SK-N-SH treated with all-trans-retinoic acid at 6 μM for 48 hours (cell line): ENCODE results near the gene CDC42BPG.

Source experiments
- ATAC-seq: fragments of 200-7000 bp; cut with Tn5 transposase; 3 replicates; pipeline ENCODE4 v1.9.1; 2020; ENCODE audit warnings: mild to moderate bottlenecking, moderate library complexity
- ARNTL ChIP-seq: fragments of 450-650 bp; formaldehyde crosslinking; IDR thresholded peaks from 2 replicates; pipeline ENCODE4 v1.5.0; 2020; ENCODE audit warnings: low read depth, mild to moderate bottlenecking, moderate library complexity, borderline replicate concordance
- BACH2 ChIP-seq: fragments of 250-450 bp; sonication (Bioruptor Pico); IDR thresholded peaks from 2 replicates; pipeline ENCODE4 v1.9.0; 2021; ENCODE audit warnings: mild to moderate bottlenecking, borderline replicate concordance
- CREB5 ChIP-seq: fragments of 250-450 bp; sonication (Bioruptor Pico); IDR thresholded peaks from 2 replicates; pipeline ENCODE4 v1.5.1; 2020; ENCODE audit warnings: low read depth, mild to moderate bottlenecking, moderate library complexity
- CSDC2 ChIP-seq: fragments of 250-450 bp; sonication (Bioruptor Pico); IDR thresholded peaks from 2 replicates; pipeline ENCODE4 v1.5.0; 2020; ENCODE audit warnings: mild to moderate bottlenecking, moderate library complexity
- CSRNP3 ChIP-seq: fragments of 250-450 bp; sonication (Bioruptor Pico); IDR thresholded peaks from 2 replicates; pipeline ENCODE4 v1.5.1; 2021; ENCODE audit warnings: mild to moderate bottlenecking, moderate library complexity
- ESRRG ChIP-seq: fragments of 250-450 bp; sonication (Bioruptor Pico); IDR thresholded peaks from 2 replicates; pipeline ENCODE4 v1.6.1; 2021; ENCODE audit warnings: mild to moderate bottlenecking
- GLIS3 ChIP-seq: fragments of 250-450 bp; sonication (Bioruptor Pico); IDR thresholded peaks from 2 replicates; pipeline ENCODE4 v1.5.0; 2020; ENCODE audit warnings: mild to moderate bottlenecking, moderate library complexity
- ISL1 ChIP-seq: fragments of 250-450 bp; sonication (Bioruptor Pico); IDR thresholded peaks from 2 replicates; pipeline ENCODE4 v2.1.2; 2022; ENCODE audit warnings: mild to moderate bottlenecking, moderate library complexity
- OSR1 ChIP-seq: fragments of 250-450 bp; sonication (Bioruptor Pico); IDR thresholded peaks from 2 replicates; pipeline ENCODE4 v1.8.0; 2022; ENCODE audit warnings: moderate library complexity, mild to moderate bottlenecking, inconsistent platforms
- PATZ1 ChIP-seq: fragments of 250-450 bp; sonication (Bioruptor Pico); IDR thresholded peaks from 2 replicates; pipeline ENCODE4 v1.8.0; 2020; ENCODE audit warnings: mild to moderate bottlenecking, moderate library complexity, borderline replicate concordance
- POU6F1 ChIP-seq: fragments of 250-450 bp; sonication (Bioruptor Pico); IDR thresholded peaks from 2 replicates; pipeline ENCODE4 v1.8.0; 2021; ENCODE audit warnings: low read depth, mild to moderate bottlenecking, moderate library complexity, borderline replicate concordance
- PPARA ChIP-seq: fragments of 250-450 bp; sonication (Bioruptor Pico); IDR thresholded peaks from 2 replicates; pipeline ENCODE4 v1.5.0; 2020; ENCODE audit warnings: mild to moderate bottlenecking, borderline replicate concordance
- RARB ChIP-seq: fragments of 250-450 bp; sonication (Bioruptor Pico); IDR thresholded peaks from 2 replicates; pipeline ENCODE4 v1.8.0; 2021; ENCODE audit warnings: mild to moderate bottlenecking, moderate library complexity
- SNAI2 ChIP-seq: fragments of 250-450 bp; sonication (Bioruptor Pico); IDR thresholded peaks from 2 replicates; pipeline ENCODE4 v1.5.0; 2020; ENCODE audit warnings: mild to moderate bottlenecking, moderate library complexity
- TCF4 ChIP-seq: fragments of 250-450 bp; sonication (Bioruptor Pico); IDR thresholded peaks from 2 replicates; pipeline ENCODE4 v1.8.0; 2021; ENCODE audit warnings: mild to moderate bottlenecking, moderate library complexity, borderline replicate concordance
- TOX ChIP-seq: fragments of 250-450 bp; sonication (Bioruptor Pico); IDR thresholded peaks from 2 replicates; pipeline ENCODE4 v1.8.0; 2021; ENCODE audit warnings: mild to moderate bottlenecking, moderate library complexity, borderline replicate concordance
- TSHZ2 ChIP-seq: fragments of 250-450 bp; sonication (Bioruptor Pico); IDR thresholded peaks from 2 replicates; pipeline ENCODE4 v1.5.0; 2020; ENCODE audit warnings: mild to moderate bottlenecking, moderate library complexity
- ZC3H10 ChIP-seq: fragments of 250-450 bp; sonication (Bioruptor Pico); IDR thresholded peaks from 2 replicates; pipeline ENCODE4 v1.5.1; 2021; ENCODE audit warnings: mild to moderate bottlenecking, moderate library complexity
- ZFP3 ChIP-seq: fragments of 250-450 bp; sonication (Bioruptor Pico); IDR thresholded peaks from 2 replicates; pipeline ENCODE4 v1.5.0; 2020; ENCODE audit warnings: mild to moderate bottlenecking, moderate library complexity
- ZFP30 ChIP-seq: fragments of 450-650 bp; formaldehyde crosslinking; IDR thresholded peaks from 2 replicates; pipeline ENCODE4 v1.5.0; 2022; ENCODE audit warnings: mild to moderate bottlenecking, moderate library complexity
- ZNF565 ChIP-seq: fragments of 450-650 bp; formaldehyde crosslinking; conservative IDR thresholded peaks from 2 replicates; pipeline ENCODE4 v1.5.0; 2020; ENCODE audit warnings: low read depth, mild to moderate bottlenecking, moderate library complexity
- ZNF70 ChIP-seq: fragments of 450-650 bp; formaldehyde crosslinking; IDR thresholded peaks from 2 replicates; pipeline ENCODE4 v1.5.0; 2020; ENCODE audit warnings: mild to moderate bottlenecking, moderate library complexity
- ZNF8 ChIP-seq: fragments of 450-650 bp; formaldehyde crosslinking; IDR thresholded peaks from 2 replicates; pipeline ENCODE4 v1.5.0; 2020; ENCODE audit warnings: mild to moderate bottlenecking, moderate library complexity

CDC42BPG gene

GRCh38 chr11:64854534-64855502 is 10.4 kb upstream of the CDC42BPG start:
- TF ChIP-seq ZFP30 (no peak), ZNF70 (no peak), TCF4 (no peak), CREB5 (CRISPR knock-in tag) (no peak), TSHZ2 (CRISPR knock-in tag) (no peak), TOX (CRISPR knock-in tag) (no peak), POU6F1 (CRISPR knock-in tag) (no peak), PATZ1 (CRISPR knock-in tag) (peak; percentile 79; the same call in 1 of the 2 replicates), ISL1 (CRISPR knock-in tag) (0 out of 2 replicates have a peak, but pooled peaks have one; percentile 30), ZC3H10 (CRISPR knock-in tag) (no peak), RARB (CRISPR knock-in tag) (no peak), CSDC2 (CRISPR knock-in tag) (no peak), PPARA (CRISPR knock-in tag) (no peak), ZNF565 (no peak), ZFP3 (CRISPR knock-in tag) (peak; percentile 55; the same call in 1 of the 2 replicates), ARNTL (CRISPR knock-in tag) (no peak), ZNF8 (CRISPR knock-in tag) (no peak), SNAI2 (CRISPR knock-in tag) (no peak), BACH2 (no peak), CSRNP3 (CRISPR knock-in tag) (no peak), GLIS3 (CRISPR knock-in tag) (no peak), ESRRG (CRISPR knock-in tag) (no peak), OSR1 (no peak)
- ATAC-seq = peak; percentile 93

- no peak for ATAC-seq
- TF ChIP-seq TOX (CRISPR knock-in tag) (no peak), PPARA (CRISPR knock-in tag) (no peak), CSRNP3 (CRISPR knock-in tag) (no peak), PATZ1 (CRISPR knock-in tag) (no peak), BACH2 (no peak), SNAI2 (CRISPR knock-in tag) (no peak), RARB (CRISPR knock-in tag) (no peak), OSR1 (no peak), POU6F1 (CRISPR knock-in tag) (no peak), ZFP30 (no peak), ZNF565 (no peak), CSDC2 (CRISPR knock-in tag) (no peak)
These were observed 9.7 kb upstream of the CDC42BPG start for GRCh38 chr11:64854157-64854533.
